ENCODE results near the gene DENND2A. TPM values are rescaled to one million over a fixed set of nuclear protein-coding genes. Genes with fewer than 3 reads are reported as not detected.
A peak's percentile ranks its signal among the peaks of the same experiment; 100 is the strongest.
"Not testable (repeated sequence)": the region's sequence is repeated elsewhere in the genome, so short reads cannot be mapped to it uniquely, and the experiment has no call there.

The DENND2A gene
- total RNA-seq, 2 donors from 2014 or later, result not detected

GRCh38 chr7:140525743-140526142 lies 114.9 kb downstream of the DENND2A start:
- H3K9me3 ChIP-seq (ENCODE audit: control insufficient read depth, low read length, poor library complexity, severe bottlenecking), result no peaks in the 10 kb centered on the region
- peaks cover 11% of the 10 kb centered on the region for H3K27me3 Mint-ChIP-seq
- no peaks in the 10 kb centered on the region for H3K36me3 Mint-ChIP-seq (ENCODE audit: low read depth)
- ATAC-seq (peak; percentile 85), DNase-seq (peak in 1 of 3 donors; percentile 10)
- peak overlapping the region; percentile 62 for H3K4me3 Mint-ChIP-seq
- peaks cover 14% of the 10 kb centered on the region for H3K4me1 Mint-ChIP-seq
- H3K27ac Mint-ChIP-seq, result peak overlapping the region; percentile 39

DNA sequence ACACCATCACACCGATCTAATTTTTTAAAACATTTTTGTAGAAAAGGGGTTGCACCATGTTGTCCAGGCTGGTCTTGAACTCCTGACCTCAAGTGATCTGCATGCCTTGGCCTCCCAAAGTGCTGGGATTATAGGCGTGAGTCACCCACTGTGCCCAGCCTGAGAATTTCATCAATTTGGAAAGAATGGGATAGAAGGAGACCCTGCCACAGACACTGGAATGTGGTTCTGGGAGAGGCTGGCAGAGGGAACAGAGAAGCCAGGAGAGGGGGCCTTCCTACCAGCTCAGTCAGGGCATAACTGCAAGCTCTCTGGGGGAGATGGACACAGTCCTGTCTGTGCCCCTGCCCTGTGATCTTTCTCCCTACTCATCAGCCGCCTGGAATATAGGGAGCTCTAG lies 119.2 kb downstream of the DENND2A start:
- no peak overlapping the region for H3K27ac Mint-ChIP-seq
- no peak overlapping the region for H3K4me3 Mint-ChIP-seq
- ATAC-seq, result no peak
- no peaks in the 10 kb centered on the region for H3K36me3 Mint-ChIP-seq (ENCODE audit: low read depth)
- peaks cover 10% of the 10 kb centered on the region for H3K27me3 Mint-ChIP-seq
- H3K4me1 Mint-ChIP-seq, result peaks cover 9% of the 10 kb centered on the region
- no peak for DNase-seq
- H3K9me3 ChIP-seq (ENCODE audit: control insufficient read depth, low read length, poor library complexity, severe bottlenecking), result no peaks in the 10 kb centered on the region

DNA sequence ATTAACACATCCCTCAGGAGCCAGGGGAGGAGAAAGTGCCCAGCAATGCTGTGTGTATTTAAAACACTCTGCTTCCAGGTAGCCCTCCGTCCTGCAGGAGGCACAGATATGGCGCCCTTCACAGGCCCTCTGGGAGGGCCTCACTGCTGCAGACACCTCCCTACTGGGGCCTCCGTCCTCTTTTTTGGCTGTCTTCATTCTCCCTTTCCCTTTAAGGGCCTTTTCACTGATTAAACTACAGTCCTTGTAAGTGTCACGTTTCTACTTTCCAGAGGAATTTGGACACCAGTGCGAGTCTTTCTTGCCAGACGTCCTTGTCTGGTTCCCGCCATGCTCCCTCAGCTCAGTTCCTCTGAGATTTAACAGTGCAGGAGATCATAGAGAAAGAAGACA lies 121.6 kb downstream of the DENND2A start:
- ATAC-seq (no peak), DNase-seq (no peak)
- no peaks in the 10 kb centered on the region for H3K9me3 ChIP-seq (ENCODE audit: control insufficient read depth, low read length, poor library complexity, severe bottlenecking)
- Mint-ChIP-seq H3K36me3 (ENCODE audit: low read depth) (no peaks in the 10 kb centered on the region), H3K4me3 (no peak overlapping the region), H3K4me1 (peaks cover 3% of the 10 kb centered on the region), H3K27ac (no peak overlapping the region), H3K27me3 (peaks cover 10% of the 10 kb centered on the region)

- Mint-ChIP-seq H3K4me1 (peaks cover 3% of the 10 kb centered on the region), H3K36me3 (ENCODE audit: low read depth) (no peaks in the 10 kb centered on the region), H3K27me3 (peaks cover 10% of the 10 kb centered on the region), H3K4me3 (no peak overlapping the region), H3K27ac (peak overlapping the region; percentile 37)
- ATAC-seq, result no peak
- H3K9me3 ChIP-seq (ENCODE audit: control insufficient read depth, low read length, poor library complexity, severe bottlenecking), result no peaks in the 10 kb centered on the region
- no peak for DNase-seq
Measured at GRCh38 chr7:140518370-140519006, 122.1 kb downstream of the DENND2A start.

GRCh38 chr7:140517546-140518369 lies 122.9 kb downstream of the DENND2A start:
- no peak overlapping the region for H3K4me3 Mint-ChIP-seq

DNA sequence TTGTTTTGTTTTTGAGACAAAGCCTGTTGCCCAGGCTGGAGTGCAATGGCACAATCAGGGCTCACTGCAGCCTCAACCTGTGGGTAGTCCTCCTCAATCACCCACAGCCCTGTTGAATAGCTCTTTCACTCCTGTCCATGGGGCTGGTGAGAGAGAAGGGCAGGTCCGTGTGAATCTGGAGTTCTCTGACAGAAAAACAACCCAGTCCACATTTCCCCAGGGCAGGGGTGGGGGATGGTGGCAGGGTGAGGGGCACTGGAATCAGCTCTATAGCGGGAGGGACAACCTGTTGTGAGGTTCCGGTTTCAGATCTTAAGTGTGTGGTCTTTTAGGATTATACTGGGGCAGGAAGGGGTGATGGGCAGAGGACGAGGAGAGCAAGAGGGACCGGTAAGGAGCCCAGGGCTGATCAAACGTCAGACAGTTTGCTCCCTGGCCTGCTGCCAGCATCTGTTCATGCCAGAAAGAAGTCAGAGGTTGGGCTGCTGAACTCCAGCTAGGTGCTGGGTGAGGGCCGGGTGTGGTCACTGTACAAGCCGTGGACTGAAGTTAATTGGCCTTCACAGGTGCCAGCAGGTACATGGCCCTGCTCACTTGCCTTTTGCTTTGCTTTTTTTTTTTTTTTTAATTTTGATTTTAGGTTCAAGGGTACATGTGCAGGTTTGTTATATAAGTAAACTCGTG lies 128.2 kb downstream of the DENND2A start:
- ATAC-seq (no peak), DNase-seq (no peak)
- Mint-ChIP-seq H3K27ac (no peak overlapping the region), H3K36me3 (ENCODE audit: low read depth) (no peaks in the 10 kb centered on the region), H3K27me3 (peaks cover 3% of the 10 kb centered on the region), H3K4me1 (no peaks in the 10 kb centered on the region), H3K4me3 (no peak overlapping the region)
- no peaks in the 10 kb centered on the region for H3K9me3 ChIP-seq (ENCODE audit: control insufficient read depth, low read length, poor library complexity, severe bottlenecking)

More at GRCh38 chr7:140517546-140518369, 122.9 kb downstream of the DENND2A start:
- no peaks in the 10 kb centered on the region for H3K9me3 ChIP-seq (ENCODE audit: control insufficient read depth, low read length, poor library complexity, severe bottlenecking)
- peaks cover 10% of the 10 kb centered on the region for H3K27me3 Mint-ChIP-seq
- peaks cover 3% of the 10 kb centered on the region for H3K4me1 Mint-ChIP-seq
- peak; percentile 50 for ATAC-seq
- DNase-seq, result peak; percentile 39 to 51 (median 39)
- H3K36me3 Mint-ChIP-seq (ENCODE audit: low read depth), result no peaks in the 10 kb centered on the region
- H3K27ac Mint-ChIP-seq, result peak overlapping the region; percentile 37

- Mint-ChIP-seq H3K4me1 (no peaks in the 10 kb centered on the region), H3K27me3 (peaks cover 5% of the 10 kb centered on the region), H3K27ac (no peak overlapping the region), H3K36me3 (ENCODE audit: low read depth) (no peaks in the 10 kb centered on the region), H3K4me3 (no peak overlapping the region)
- DNase-seq (no peak), ATAC-seq (no peak)
- H3K9me3 ChIP-seq (ENCODE audit: control insufficient read depth, low read length, poor library complexity, severe bottlenecking), result no peaks in the 10 kb centered on the region
Measured at GRCh38 chr7:140509789-140510188, 130.8 kb downstream of the DENND2A start.

- not testable (repeated sequence) for H3K27me3 Mint-ChIP-seq; H3K36me3 Mint-ChIP-seq (ENCODE audit: low read depth); H3K27ac Mint-ChIP-seq; ATAC-seq; H3K4me3 Mint-ChIP-seq; H3K9me3 ChIP-seq (ENCODE audit: control insufficient read depth, low read length, poor library complexity, severe bottlenecking); DNase-seq; H3K4me1 Mint-ChIP-seq
Measured at GRCh38 chr7:140507556-140507955, 133.1 kb downstream of the DENND2A start.

GRCh38 chr7:140506788-140507464 lies 133.7 kb downstream of the DENND2A start:
- no peaks in the 10 kb centered on the region for H3K9me3 ChIP-seq (ENCODE audit: control insufficient read depth, low read length, poor library complexity, severe bottlenecking)
- no peaks in the 10 kb centered on the region for H3K4me1 Mint-ChIP-seq
- no peak overlapping the region for H3K27ac Mint-ChIP-seq
- no peak overlapping the region for H3K4me3 Mint-ChIP-seq
- DNase-seq (no peak), ATAC-seq (no peak)
- H3K27me3 Mint-ChIP-seq, result peaks cover 5% of the 10 kb centered on the region
- H3K36me3 Mint-ChIP-seq (ENCODE audit: low read depth), result no peaks in the 10 kb centered on the region

DNA sequence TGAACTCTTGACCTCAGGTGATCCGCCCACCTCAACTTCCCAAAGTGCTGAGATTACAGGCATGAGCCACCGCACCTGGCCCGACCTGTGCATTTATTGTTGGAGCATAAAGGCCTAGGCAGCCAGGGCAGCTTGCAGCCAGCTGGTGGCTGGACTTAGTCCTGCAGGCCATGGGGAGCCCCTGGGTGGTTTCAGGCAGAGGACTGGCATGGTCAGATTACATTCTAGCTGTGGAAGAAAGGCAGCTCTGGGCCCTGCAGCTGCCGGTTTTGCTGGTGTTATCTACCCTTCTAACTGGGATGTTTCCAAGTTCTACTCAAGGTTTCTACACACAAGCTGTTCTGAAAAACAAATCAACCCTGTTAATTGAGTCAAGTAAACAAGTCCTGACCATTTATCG lies 138.6 kb downstream of the DENND2A start:
- no peak for ATAC-seq
- Mint-ChIP-seq H3K27me3 (peaks cover 5% of the 10 kb centered on the region), H3K4me1 (peaks cover 2% of the 10 kb centered on the region), H3K36me3 (ENCODE audit: low read depth) (no peaks in the 10 kb centered on the region), H3K27ac (no peak overlapping the region), H3K4me3 (no peak overlapping the region)
- no peak for DNase-seq
- no peaks in the 10 kb centered on the region for H3K9me3 ChIP-seq (ENCODE audit: control insufficient read depth, low read length, poor library complexity, severe bottlenecking)

- not testable (repeated sequence) for ATAC-seq; H3K27me3 Mint-ChIP-seq; H3K36me3 Mint-ChIP-seq (ENCODE audit: low read depth); H3K4me3 Mint-ChIP-seq; H3K9me3 ChIP-seq (ENCODE audit: control insufficient read depth, low read length, poor library complexity, severe bottlenecking); H3K4me1 Mint-ChIP-seq; H3K27ac Mint-ChIP-seq; DNase-seq
Measured at GRCh38 chr7:140497807-140498206, 142.8 kb downstream of the DENND2A start.

- ATAC-seq, result no peak
- H3K27me3 Mint-ChIP-seq, result no peaks in the 10 kb centered on the region
- H3K27ac Mint-ChIP-seq, result no peak overlapping the region
- no peaks in the 10 kb centered on the region for H3K9me3 ChIP-seq (ENCODE audit: control insufficient read depth, low read length, poor library complexity, severe bottlenecking)
- no peak overlapping the region for H3K4me3 Mint-ChIP-seq
- H3K36me3 Mint-ChIP-seq (ENCODE audit: low read depth), result no peaks in the 10 kb centered on the region
- peaks cover 2% of the 10 kb centered on the region for H3K4me1 Mint-ChIP-seq
- no peak for DNase-seq
Measured at GRCh38 chr7:140497241-140497769, 143.3 kb downstream of the DENND2A start.
